GM12875 (cell line): ENCODE data around the gene PRR36.

Experiments
- H3K4me3 ChIP-seq: one replicate; pipeline ENCODE4 v1.5.1; 2011; ENCODE audit warnings: low read depth, low read length, control low read depth
- TF ChIP-seq, protein P1 (sequence below): IDR thresholded peaks from 2 replicates; pipeline ENCODE4 v1.5.1; 2011; ENCODE audit warnings: low read depth, mild to moderate bottlenecking, control low read depth, inconsistent platforms, low read length, moderate library complexity, borderline replicate concordance; ENCODE audit not compliant: insufficient read depth

PRR36 gene

DNA sequence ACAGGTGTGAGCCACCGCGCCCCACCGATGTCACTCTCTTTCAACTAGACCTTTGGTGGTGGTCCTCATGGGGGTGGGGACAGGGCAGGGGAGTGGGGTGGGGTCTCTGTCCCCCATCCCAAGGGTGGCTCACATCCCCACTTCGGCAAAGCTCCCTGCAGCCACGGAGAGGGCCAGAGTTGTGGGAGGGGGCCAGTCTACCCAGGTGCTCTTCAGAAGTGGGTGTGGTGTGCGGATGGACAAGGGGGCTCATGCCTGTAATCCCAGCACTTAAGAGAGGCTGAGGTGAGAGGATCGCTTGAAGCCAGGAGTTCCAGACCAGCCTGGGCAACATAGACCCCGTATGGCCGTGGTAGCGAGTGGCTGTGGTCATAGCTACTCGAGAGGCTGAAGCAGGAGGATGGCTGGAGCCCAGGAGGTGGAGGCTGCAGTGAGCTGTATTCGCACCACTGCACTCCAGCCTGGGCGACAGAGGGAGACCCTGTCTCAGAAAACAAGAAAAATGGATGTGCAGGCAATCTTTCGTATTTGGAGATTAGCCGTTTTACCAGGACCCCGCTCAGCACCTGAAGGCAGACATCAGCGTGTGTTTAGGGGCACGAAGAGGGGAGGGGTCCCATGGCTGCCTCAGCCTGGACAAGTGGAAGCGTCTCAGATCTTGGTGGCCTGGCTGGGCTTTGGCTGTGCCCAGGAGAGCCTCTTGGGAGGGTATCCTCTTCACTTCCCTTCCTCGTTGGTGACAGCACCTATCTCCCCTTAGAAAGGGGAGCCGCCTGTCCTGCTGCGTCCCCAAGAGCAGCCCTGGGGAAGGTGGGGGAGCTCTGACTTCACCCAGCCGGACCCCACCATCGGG lies 41.3 kb upstream of the PRR36 start:
- TF ChIP-seq, protein P1, sequence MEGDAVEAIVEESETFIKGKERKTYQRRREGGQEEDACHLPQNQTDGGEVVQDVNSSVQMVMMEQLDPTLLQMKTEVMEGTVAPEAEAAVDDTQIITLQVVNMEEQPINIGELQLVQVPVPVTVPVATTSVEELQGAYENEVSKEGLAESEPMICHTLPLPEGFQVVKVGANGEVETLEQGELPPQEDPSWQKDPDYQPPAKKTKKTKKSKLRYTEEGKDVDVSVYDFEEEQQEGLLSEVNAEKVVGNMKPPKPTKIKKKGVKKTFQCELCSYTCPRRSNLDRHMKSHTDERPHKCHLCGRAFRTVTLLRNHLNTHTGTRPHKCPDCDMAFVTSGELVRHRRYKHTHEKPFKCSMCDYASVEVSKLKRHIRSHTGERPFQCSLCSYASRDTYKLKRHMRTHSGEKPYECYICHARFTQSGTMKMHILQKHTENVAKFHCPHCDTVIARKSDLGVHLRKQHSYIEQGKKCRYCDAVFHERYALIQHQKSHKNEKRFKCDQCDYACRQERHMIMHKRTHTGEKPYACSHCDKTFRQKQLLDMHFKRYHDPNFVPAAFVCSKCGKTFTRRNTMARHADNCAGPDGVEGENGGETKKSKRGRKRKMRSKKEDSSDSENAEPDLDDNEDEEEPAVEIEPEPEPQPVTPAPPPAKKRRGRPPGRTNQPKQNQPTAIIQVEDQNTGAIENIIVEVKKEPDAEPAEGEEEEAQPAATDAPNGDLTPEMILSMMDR: no peak
- H3K4me3 ChIP-seq: peak overlapping the region; percentile 43

DNA sequence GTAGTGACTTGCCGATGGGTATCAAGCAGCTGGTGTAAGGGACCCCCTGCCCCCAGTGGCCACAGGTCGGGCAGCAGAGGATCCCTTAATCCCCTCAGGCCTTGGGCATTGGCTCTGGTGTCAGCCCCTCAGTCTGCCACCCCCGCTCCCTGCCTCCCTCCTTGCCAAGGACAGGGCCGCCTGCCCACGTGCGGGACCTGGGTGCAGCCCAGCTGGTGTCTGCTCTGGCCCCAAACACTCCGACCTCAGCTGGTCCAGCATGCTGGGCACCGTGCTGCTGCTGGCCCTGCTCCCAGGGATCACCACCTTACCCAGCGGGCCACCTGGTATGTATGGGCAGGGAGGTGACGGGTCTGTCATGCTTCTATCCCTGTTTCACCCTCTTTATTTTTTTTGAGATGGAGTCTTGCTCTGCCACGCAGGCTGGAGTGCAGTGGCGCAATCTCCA lies 40.4 kb upstream of the PRR36 start, which contains the start of gene TGFBR3L:
TSS of gene TGFBR3L (plus strand) at position 233 of the 448 bp plus-strand sequence.
- H3K4me3 ChIP-seq: no peak within 1 kb of the TSS
- TF ChIP-seq, protein P1: no peak

DNA sequence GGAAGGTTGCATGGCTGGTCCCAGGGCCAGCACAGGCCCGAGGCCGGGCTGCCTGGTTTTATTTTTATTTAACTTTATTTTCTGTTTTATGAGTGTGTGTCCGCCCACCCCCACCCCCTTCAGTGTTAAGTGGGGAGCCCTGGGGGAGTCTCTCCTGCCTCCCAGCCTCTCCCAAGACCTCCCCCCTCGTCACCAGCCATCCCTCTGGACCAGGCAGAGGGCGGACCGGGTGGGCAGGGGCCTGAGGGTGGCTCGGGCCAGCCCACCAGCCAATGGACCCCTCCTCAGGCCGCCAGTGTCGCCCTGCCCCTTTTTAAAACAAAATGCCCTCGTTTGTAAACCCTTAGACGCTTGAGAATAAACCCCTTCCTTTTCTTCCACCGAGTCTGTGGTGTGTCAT lies 39.9 kb upstream of the PRR36 start:
- TF ChIP-seq, protein P1: no peak

DNA sequence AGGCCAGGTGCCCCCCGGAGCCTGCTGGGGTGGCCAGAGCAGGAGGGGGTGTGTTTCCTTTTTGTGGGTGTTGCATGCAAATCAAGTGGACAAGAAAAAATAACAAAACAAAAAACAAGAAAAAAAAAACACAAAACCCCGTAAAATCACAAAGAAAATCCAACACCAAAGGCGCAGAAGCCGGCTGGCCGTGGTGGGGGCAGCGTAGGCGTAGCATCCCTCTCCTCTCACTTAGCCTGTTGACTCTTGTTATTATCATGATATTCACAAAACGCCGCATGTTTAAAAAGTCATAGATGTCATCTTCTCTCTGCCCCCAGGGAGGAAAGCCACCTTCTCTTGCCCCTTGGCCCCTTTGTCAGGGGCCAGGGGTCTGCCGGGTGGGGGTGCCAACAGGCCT lies 39.5 kb upstream of the PRR36 start:
- TF ChIP-seq, protein P1: no peak

More for the DNA sequence above, 39.9 kb upstream of the PRR36 start:
- H3K4me3 ChIP-seq: no peak overlapping the region

DNA sequence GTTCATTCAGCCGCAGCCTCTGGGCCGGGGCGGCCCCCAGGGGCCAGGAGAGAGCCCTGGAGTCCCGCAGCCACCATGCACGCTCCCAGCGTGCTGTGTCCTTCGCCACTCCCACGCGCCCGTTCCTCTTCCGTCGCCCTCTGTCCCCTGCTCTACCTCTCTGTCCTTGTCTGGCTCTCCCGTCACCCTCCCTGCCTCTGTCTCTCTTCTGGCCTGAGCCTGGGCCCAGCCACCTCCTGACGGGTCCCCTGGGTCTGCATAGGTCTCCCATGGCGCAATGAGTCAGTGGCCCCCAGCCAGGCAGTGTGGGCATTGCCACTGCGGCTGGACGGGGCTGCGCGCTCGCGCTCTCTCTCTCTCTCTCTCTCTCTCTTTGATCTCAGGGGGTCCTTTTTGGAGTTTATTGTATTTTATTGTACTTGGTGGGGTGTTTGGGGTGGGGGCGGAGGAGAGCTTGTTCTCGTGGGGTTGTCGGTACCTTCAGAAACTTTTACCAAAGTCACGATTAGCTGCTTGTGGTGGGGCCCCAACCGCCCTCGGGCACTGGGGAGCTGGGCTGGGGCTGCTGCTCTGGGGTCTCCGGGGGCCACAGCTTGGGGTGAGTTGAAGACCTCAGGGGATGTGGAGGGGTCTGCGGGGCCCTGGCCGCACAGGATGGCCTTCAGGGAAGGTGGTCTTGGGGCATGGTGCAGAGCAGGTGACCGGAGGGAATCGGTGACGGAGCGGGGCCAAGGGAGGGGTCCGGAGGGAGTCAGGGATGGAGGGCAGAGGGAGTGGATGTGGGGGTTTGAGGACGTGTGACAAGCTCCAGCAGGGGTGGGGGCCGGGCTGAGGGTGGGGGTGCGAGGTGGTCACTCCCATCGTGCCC lies 38.7 kb upstream of the PRR36 start:
- no peak overlapping the region for H3K4me3 ChIP-seq
- TF ChIP-seq, protein P1: no peak

More for the DNA sequence above, 39.5 kb upstream of the PRR36 start:
- no peak overlapping the region for H3K4me3 ChIP-seq

DNA sequence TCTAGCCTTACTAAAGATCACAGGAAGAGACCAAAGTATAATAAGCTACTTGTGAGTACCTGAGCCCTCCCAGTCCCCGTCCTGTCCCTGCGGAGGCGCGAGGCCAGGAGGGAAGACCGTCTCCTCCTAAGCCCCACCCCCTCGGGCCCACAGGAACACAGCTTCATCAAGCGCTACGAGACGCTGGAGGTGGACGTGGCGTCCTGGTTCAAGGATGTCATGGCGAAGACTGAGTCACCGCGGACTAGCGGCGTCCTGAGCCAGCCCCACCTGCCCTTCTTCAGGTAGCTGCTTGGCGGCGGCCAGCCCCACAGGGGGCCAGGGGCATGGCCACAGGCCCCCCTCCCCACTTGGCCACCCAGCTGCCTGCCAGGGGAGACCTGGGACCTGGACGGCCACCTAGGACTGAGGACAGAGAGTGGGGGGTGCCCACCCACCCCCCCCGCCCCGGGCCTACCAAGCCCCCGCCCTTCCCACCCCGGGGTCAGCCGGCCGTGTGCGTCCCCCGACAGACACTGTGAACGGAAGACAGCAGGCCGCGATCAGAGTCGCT lies 38.0 kb upstream of the PRR36 start:
- H3K4me3 ChIP-seq: no peak overlapping the region
- TF ChIP-seq, protein P1: no peak
